ENCODE measurements around the gene IL37.
"Not testable (repeated sequence)": the region's sequence is repeated elsewhere in the genome, so short reads cannot be mapped to it uniquely, and the experiment has no call there.

IL37 gene

DNA sequence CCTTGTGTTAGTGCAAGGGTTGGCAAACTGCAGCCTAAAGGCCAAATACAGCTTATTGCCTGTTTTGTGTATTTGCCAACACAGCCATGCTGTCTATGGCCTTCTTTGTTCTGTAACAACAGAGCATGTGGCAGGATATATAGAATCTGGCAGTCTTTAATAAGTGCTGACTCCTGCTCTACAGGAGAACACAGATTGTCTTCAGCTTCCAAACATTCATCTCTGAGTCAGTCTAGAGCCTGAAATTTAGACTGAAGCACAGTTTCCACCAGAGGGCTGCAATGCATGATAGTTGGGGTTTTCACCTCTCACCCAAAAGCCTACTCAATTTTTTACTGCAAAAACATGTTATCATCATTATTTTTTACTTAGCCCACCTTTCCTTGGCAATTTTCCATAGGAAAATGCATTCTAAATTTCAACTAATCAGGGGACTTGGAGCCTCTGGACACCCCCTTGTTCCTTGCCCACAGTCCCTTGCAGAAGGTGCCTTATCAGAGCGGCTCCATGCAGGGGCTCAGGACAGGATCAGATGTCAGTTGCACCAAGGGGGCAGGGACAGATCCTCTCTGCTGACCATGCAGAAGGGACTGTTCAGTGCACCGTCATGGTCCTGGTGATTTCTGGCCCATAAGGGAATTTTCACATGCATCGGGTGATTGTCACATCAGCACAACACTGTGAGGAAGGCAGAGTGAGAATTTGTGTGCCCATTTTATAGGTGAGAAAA lies 12.4 kb downstream of the IL37 start:
- no peak for DNase-seq (ENCODE audit: low read depth)

DNA sequence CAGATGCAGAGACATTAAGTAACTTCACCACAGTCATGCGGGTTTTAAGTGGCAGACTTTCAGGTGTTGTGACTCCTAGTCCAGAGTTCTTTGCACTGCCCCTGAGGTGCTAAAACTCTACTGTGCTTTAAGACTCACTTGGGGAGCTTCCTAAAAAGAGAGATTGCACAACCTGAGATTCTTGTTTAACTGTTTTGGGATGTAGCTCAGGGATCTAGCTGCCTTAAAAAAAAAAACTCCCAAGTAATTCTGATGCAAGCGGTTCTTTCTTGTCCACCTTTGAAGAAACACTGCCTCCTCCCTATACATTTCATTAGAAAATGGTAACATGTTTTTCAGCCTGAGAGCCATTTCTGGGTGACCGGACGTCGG lies 13.0 kb downstream of the IL37 start:
- no peak for DNase-seq (ENCODE audit: low read depth)

DNA sequence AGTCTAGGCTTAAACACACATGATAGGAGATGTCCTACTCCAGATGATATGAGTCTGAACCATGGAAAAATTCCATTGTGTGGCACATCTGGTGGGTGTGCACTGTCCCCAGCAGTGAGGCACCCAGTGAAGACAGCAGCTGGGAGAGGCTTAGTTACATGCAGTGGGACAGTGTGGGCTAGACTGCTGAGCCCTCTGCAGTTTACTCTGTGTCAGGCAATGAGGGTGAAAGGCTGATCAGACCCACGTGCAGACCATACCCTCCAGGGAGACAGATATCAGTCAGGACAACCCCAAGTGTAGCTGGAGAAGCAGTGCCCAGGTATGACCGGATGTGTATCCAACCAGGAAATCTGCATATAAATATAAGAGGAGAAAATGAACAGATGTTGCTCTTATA lies 13.4 kb downstream of the IL37 start:
- no peak for DNase-seq (ENCODE audit: low read depth)

DNA sequence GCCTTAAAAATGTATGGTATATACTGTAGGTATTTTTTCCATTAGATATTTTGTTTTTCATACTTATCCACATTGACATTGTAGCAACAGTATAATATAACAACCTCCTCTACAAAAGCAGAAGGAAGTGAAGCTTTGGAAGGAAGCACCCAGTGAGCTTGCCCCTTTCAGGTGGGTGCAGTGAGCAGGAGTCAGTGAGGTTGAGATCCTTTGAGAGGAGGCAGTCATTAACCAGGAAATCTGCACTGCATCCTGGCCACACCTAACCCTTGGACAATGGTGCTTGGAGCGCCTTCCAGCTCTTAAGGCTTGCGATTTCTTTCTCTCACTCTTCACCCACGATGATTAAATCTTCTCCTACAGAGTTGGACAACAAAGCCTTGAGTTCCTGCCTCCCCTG lies 13.9 kb downstream of the IL37 start:
- DNase-seq (ENCODE audit: low read depth) = no peak

DNA sequence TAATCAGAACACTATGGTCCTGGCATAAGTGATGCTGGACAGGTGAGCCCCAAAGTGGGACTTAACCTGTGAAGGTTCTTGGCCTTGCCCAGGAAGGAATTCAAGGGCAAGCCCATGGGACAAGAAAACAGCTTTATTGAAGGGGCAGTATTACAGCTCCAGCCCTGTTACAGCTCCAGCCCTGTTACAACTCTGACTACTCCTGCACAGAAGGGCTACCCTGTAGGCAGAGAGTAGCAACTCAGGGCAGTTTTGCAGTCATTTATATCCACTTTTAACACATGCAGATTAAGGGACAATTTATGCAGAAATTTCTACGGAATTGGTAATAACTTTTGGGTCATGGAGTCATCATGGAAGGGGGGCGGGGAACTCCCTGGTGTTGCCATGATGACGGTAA lies 15.7 kb downstream of the IL37 start:
- DNase-seq (ENCODE audit: low read depth) = no peak

DNA sequence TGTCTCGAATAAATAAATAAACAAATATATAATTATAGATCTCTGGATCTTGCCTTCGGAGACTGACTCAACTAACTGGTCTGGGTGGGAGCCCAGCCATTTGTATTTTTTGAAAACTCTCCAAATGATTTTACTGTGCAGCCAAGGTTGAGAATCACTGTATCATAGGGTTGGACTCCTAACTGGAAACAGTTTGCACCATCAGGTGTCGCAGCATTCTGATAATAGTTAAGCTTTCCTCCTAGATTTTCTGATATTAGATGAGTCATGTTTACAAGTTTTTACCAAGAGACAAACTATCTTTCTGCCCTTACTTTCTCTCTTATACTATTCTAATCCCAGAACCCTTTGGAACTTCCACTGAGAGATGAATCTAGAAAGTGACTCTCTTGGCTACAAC lies 16.8 kb downstream of the IL37 start:
- no peak for DNase-seq (ENCODE audit: low read depth)

DNA sequence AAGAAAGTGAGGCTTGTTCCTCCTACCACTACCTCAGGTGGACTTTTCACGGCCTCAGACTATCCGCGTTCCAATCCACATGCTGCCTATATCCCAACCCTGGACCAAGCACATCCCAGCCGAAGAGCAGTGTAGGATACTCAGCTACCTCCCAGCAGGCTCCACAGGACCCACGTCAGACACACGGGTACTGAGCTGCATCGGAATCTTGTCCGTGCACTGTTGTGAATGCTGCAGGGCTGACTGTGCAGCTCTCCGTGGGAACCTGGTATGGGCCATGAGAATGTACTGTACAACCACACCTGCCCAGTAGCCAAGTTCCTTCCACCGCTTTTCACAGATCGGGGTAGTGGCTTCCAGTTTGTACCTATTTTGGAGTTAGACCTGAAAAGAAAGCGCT lies 22.3 kb downstream of the IL37 start:
- DNase-seq (ENCODE audit: low read depth) = no peak

DNA sequence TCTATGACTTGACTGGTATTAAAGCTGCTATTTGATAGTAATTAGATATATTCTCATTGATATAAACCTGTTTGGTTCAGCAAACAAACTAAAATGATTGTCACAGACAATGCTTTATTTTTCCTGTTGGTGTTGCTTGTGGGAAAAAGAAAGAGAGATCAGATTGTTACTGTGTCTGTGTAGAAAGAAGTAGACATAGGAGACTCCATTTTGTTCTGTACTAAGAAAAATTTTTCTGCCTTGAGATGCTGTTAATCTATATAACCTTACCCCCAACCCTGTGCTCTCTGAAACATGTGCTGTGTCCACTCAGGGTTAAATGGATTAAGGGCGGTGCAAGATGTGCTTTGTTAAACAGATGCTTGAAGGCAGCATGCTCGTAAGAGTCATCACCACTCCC lies 23.2 kb downstream of the IL37 start:
- not testable (repeated sequence) for DNase-seq (ENCODE audit: low read depth)

DNA sequence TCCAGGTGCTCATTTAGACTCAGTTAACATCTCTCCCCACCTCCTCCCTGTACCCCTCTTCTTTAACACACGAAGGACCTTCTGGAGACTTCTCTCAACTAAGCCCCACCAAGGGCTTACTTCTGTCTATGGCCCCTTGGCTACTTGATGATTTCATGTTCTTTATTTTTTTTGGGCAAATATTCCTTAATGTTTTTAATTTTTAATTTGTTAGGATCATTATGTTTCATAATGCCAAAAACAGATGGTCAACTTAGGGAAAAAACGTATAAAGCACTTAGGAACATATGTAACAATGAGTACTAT lies 25.9 kb downstream of the IL37 start:
- no peak for DNase-seq (ENCODE audit: low read depth)

DNA sequence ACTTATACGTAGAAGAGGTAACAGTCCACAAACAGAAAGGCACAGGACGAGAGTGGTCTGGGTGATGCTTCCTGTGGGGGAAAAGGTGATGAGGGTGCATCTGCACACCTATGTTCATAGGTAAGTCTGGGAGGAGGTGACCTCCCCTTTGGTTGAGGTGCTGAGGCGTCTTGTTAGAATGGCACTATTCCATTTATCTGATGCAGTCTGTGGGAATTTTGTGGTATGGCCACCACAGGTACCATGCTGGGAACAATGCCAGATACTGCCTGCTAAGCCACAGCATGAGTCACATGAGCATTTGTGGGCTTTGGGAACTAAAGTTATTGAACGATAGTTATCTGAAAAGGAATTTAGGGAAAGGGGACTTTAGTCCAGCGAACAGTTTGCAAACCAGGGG lies 27.9 kb downstream of the IL37 start:
- no peak for DNase-seq (ENCODE audit: low read depth)

DNA sequence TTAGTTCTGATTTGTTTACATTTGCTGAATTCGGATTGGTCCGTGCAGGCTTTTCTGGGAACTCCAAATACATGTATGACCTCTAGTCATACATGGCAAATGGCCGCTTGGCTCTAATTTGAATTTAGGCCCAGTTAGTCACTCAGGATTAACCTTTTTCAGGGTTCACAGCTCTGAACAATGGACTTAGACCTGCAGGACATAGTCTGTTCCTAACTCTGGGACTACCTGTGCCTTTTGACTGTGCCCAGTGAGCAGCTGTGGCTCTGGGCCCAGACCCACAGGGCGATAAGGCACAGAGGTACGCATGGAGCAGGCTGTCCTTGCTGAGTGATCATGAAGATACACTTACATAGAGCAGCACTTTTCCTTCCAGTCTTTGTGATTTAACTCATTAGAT lies 28.5 kb downstream of the IL37 start:
- DNase-seq (ENCODE audit: low read depth) = no peak

DNA sequence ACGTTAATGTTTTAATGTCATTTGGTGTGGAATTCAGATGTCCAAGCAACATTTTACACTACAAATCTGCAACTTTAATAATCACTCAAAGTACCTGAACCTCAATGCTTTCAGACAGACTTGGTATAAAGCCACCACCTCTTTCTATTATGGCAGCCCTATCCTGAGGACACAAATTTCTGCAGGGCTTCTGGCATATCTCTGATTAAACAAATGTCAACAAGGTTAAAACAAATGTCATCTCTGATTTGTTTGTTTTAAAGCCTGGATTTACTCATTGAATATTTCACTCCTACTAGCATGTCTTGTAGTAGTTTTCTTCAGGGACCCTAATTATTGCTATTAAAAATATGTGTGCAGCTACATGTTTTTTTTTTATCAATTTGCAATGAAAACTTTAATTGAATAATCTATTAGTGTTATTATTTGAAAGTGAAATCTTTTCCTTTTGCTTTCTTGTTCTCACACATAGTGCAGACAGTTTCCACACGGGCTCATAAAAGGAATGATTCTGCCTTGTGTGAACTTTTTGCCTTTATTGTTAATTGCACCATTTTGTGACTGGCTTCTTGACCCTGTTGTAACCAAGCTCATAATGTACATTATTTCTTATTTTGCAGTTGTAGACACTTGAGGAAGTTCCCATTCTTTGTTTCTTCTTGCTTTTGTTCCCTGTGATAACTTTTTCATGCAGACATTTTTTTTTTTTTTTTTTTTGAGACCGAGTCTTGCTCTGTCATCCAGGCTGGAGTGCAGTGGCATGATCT lies 30.1 kb downstream of the IL37 start:
- no peak for DNase-seq (ENCODE audit: low read depth)

DNA sequence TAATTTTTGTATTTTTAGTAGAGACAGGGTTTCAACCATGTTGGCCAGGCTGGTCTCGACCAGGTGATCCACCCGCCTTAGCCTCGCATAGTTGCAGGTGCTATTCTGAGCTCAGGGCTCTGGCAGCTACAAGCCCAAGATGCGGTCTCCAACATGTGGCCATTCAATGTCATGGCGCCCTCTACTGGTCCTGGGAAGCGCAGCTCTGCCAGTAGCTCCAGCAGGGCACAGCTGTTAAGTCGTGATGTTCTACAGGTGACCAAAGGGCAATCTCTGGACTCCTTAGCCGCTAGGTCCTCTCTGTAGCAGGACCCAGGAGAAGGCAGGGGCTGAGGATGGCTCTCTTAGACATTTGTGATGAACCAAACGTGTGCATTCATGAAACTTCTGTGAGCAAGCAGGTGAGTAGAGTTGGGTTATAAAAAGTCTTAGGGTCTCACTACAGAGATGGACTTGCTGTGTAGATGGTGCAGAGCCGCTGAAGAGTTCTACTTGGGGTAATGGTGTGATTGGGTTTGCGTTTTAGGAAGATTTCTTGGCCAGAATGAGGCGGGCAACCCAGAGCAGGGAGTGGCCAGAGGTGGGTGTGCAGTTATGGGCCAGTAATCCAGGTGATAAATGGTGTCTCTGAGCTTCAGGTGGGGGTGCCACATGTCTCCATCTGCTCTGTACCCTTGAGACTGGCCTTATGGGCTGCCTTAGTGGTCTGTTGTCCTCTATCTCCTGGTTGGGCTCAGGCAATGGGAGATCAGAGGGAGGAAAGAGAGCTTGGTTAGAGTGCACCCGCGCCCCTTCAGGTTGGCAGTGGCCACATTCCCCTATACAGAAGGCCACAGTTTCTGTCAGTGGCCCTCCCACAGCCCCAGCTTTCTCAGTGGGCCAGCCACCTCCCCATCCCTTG lies 31.0 kb downstream of the IL37 start:
- peak; percentile 22 for DNase-seq (ENCODE audit: low read depth)

DNA sequence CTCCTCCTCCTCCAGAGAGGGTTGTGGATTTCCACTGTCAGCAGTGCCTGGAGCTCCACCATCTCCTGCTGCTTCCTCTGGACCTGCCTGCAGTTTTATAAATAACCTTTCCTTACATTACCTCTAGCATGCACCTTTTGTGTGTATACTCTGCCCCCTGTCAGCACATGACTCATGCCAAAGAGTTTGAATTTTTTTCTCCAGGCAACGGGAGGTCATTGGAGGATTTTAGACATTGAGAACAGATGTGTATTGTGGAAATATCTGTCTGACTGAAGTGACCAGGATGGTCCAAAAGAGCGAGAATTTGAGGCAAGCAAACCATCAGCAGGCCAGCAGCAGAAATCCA lies 31.7 kb downstream of the IL37 start:
- DNase-seq (ENCODE audit: low read depth) = no peak

DNA sequence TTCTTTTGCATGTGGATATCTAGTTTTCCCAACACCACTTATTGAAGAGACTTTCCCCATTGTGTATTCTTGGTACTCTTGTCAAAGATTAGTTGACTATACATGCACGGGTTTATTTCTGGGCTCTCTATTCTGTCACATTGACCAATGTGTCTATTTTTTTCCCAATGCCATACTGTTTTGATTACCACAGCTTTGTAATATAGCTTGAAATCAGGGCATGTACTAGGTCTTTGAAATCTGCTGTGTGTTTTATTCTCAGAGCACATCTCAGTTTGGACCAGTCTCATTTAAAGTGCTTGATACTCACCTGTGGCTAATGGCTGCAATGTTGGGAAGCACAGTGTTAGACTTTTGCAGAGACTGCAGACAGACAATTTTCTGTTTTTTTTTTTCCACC lies 34.0 kb downstream of the IL37 start:
- no peak for DNase-seq (ENCODE audit: low read depth)

DNA sequence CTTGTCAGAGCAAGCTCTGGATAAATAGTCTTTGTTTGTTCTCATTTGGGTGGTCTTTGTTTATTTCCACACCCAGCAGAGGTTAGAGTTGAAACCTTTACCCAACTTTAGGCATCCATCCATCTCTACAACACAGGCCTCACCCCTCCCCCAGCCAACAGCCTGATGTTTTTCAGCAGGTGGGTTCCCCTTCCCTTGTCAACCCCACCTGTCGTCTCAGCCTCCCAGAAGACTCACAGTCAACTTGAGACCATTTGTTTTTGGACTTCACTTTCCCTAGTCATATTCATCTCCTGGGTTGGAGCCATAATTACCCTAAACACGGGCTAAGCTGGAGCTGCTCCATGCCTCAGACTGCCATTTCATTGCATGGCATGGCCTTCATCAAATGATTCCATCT lies 35.1 kb downstream of the IL37 start:
- no peak for DNase-seq (ENCODE audit: low read depth)

DNA sequence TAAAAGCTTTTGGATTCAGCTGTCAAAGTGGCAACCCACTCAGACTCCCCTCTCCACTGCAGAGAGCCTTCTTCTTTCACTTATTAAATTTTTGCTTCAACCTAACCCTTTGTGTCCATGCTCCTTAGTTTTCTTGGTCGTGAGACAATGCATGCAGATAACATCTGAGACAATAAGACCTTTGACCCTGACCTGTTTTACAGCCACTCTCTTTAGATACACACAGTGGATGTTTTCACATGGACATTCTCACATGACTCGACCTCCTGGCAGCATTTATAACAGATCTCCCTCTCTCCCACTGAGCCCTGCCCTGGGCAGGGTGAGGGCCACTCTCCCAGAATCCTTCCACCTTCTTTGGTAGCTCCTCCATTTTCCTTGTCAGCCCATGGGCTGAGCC lies 36.4 kb downstream of the IL37 start:
- DNase-seq (ENCODE audit: low read depth) = no peak

DNA sequence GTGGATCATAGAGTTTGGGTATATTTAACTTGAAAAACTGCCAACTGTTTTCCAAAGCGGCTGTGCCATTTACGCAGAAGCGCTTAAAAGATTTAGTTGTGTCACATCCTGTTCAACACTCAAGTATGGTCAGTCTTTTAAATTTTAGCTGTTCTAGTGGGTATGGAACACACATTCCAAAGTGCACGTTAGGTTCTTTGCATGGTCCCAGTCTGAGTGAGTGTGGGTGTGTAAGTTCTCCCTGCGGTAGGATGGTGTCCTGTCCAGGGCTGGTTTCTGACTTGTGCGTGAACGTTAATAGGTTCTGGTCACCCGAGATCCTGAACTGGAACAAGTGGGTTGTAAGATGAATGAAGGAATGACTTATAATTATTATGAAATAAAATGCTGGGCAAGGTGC lies 38.5 kb downstream of the IL37 start:
- no peak for DNase-seq (ENCODE audit: low read depth)

DNA sequence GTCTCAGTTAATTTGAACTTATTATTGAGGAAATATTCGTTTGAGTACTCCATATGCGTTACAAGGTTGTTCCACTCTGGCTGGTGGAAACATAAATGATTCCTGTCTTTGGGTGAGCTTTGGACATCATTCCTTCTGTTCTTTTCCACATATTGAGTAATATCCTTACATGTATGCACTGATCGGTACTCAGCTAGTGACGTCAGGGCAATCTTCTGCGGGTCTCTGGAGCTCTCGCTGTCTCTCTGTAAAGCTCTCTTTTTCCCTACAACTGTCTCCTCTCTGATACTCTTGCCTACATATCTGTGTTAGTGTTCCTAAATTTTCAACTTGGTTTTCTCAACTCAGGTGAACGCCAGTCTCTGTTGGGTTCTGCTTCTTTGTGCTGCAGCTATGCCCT lies 43.4 kb downstream of the IL37 start:
- DNase-seq (ENCODE audit: low read depth) = no peak

DNA sequence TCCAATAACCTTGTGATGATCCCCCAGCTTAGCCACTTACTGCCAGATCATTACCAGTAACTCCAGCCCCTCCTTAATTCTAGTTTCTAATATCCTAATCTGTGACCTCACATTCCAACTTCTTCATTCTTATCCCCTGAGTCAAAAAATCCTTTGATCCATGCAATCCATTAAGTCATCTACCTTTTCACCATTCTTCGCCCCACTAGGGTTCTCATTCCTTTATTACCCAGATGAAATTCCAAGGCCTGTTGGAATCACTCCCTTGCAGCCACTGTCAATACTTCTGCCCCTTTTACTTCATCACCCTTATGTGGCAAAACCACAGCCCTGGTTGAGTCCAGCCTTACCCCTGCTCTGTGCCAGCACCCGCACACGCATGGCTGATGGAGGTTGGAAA lies 46.5 kb downstream of the IL37 start:
- DNase-seq (ENCODE audit: low read depth) = no peak

DNA sequence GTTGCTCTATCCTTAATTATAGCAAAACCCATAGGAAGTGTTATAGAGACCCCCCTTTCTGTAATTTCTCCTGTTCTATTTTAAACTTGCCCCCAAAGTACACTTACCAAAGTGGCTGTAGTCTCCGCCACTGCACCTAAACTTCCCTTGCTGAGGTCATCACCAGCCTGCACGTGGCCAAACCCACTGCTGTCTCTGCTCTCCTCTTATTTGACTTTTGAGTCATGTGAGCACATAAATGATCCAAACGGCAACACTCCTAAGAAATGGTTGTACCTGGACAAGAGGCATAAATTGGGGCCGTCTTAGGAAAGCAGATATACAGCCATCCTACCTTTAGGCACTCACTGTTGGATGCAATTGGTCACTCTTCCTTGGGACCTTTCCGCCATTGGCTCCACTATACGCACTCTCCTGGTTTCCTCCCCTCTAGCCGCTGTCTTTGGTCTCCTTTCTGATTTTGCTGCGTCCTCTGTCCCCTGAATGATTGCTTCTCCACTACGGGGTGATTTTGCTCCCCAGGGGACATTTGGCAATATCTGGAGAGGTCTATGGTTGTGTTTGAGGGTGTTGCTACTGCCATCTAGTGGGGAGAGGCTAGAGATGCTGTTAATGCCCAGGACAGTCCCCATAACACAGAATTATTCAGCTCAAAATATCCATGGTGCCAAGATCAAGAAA lies 47.6 kb downstream of the IL37 start:
- no peak for DNase-seq (ENCODE audit: low read depth)

DNA sequence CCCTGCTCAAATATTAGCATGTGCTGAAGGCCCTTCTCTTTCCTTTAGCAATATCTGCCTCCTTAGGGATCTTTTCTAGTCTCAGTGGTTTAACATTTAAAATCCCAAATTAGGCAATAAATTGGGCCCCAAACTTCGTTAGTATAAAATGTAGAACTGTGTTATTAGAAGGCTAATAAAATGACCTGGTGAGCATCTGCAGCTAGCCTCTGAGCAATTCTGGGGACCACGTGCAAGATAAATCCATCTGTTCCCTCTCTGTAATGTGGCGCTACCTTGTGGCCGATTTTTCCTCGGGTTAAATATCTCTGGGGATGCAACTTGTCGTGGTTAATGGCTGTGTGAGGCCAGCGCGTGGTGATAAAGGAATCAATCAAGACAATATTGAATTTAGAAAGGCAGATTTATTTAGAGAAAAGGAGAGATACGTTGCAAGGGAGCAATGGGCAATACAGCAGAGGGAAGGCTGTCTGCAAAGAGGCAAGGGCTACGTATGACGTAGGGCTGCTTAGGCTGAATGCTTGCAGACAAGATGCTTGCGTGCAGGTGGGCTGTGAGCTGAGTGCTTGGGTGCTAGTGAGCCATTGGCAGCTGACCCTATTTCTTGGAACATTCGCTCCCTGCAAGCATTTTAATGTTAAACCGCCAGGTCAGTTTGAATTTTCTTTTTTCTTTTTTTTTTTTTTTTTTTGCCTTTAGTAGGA lies 48.3 kb downstream of the IL37 start:
- no peak for DNase-seq (ENCODE audit: low read depth)

Measured in activated T-cell treated with anti-CD3 and anti-CD28 coated beads for 1 hour (primary cell).